ENCODE measurements around the gene ZNF311.
"Not testable (repeated sequence)": the region's sequence is repeated elsewhere in the genome, so short reads cannot be mapped to it uniquely, and the experiment has no call there.

The ZNF311 gene

GRCh38 chr6:28982476-28983266 is 22.4 kb downstream of the ZNF311 start:
- DNase-seq: peak; percentile 46 to 62 (median 54)

GRCh38 chr6:28981833-28982475 is 23.2 kb downstream of the ZNF311 start:
- peak; percentile 91 to 98 (median 95) for DNase-seq

- DNase-seq: peak; percentile 74 to 91 (median 88)
These were observed 23.7 kb downstream of the ZNF311 start for GRCh38 chr6:28981431-28981832.

GRCh38 chr6:28980852-28981430 is 24.2 kb downstream of the ZNF311 start:
- DNase-seq: peak; percentile 66 to 79 (median 74)

- DNase-seq: peak in 2 of 4 experiments; percentile 18 to 19
These were observed 24.8 kb downstream of the ZNF311 start for GRCh38 chr6:28980137-28980851.

DNA sequence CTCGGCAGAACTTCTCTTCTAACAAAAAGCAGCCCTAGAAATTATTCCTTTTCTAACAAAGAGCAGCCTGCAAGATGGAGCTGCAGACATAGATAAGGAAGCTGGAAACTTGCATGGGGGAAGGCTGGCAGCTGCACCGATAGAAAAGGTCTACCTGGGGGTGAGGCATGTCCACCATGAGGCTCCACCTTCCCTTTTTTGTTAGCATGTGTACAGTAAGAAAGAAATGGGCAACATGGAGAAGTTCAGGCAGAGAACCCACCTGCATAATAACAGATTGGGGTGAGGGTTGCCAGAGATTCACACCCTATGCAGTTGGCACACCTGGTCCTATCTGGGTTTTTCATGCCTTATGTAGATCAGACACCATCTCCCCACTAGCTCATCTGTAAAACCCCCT is 25.4 kb downstream of the ZNF311 start:
- DNase-seq: no peak

GRCh38 chr6:28978959-28979561 is 26.1 kb downstream of the ZNF311 start:
- DNase-seq: no peak

DNA sequence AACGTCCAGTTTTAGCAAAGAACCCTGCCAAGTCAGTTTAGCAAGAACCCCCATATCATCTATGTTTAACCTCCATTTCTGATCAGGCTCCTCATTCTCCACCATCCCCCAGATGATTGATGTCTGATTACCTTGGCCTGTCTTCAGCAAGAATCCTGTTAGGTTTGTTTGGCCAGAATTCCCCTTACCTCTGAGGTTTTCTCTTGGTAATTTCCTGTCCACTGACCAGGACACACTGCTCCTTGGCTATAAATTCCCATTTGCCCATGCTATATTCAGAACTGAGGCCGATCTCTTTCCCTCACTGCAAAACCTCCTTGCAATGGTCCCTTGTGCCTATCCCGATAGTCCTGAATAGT is 27.0 kb downstream of the ZNF311 start:
- DNase-seq: no peak

GRCh38 chr6:28977341-28978132 is 27.6 kb downstream of the ZNF311 start:
- peak; percentile 35 to 87 (median 78) for DNase-seq

DNA sequence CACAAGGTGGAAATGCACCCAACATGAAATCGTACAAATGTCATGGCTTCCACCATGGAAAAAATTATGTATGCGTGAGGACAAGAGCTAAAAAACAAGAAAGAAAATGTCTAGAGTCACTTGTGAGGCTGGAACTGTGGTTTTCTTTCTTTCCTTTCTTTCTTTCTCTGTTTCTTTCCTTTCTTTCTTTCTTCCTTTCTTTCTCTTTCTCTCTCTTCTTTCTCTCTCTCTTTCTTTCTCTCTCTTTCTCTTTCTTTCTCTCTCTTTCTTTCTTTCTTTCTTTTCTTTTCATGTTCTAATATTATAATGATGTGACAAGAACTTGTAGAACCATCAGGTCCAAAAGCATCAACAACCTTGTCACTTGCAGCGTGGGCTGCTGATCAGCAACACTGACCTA is 28.4 kb downstream of the ZNF311 start:
- DNase-seq: no peak

DNA sequence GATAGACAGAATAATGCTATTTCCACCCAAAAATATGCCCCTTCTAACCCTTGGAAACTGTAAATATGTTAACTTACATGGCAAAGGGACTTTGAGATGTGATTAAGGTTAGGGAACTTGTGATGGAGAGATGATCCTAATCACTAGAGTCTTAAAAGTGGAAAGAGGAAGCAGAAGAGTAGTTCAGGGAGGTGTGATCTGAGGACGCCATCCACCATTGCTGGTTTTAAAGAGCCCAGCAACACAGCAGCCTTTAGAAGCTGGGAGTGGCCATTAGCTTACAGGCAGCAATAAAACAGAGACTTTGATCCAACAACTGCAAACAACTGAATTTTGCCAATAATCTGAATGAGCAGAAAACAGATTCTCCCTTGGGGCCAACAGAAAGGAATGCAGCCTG is 30.6 kb downstream of the ZNF311 start:
- DNase-seq: no peak

GRCh38 chr6:28970056-28970455 is 35.1 kb downstream of the ZNF311 start:
- DNase-seq: not testable (repeated sequence)

DNA sequence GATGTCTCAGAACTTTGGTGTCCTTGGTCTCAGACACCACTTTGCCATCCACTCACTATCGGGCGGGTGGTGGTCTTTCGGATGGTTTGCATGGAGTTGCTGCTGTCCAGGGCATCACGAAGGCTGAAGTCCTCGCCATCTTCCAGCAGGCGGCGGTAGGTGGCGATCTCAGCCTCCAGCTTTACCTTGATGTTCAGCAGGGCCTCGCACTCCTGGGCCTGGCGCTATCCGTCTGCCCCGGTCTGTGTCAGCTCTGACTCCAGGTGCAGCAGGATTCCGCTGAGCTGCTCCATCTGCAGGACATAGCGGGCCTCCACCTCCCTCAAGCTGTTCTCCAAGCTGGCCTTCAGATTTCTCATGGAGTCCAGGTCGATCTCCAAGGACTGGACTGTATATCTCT is 36.0 kb downstream of the ZNF311 start:
- DNase-seq: no peak

- DNase-seq: no peak
These were observed 36.6 kb downstream of the ZNF311 start for GRCh38 chr6:28968476-28968875.

DNA sequence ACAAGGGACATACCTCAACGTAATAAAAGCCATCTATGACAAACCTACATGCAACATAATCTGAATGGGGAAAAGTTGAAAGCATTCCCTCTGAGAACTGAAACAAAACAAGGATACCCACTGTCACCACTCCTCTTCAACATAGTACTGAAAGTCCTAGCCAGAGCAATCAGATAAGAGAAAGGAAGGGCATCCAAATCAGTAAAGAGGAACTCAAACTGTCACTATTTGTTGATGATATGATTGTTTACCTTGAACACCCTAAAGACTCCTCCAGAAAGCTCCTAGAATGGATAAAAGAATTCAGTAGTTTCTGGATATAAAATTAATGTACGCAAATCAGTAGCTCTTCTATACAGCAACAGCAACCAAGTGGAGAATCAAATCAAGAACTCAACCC is 39.4 kb downstream of the ZNF311 start:
- DNase-seq: no peak

DNA sequence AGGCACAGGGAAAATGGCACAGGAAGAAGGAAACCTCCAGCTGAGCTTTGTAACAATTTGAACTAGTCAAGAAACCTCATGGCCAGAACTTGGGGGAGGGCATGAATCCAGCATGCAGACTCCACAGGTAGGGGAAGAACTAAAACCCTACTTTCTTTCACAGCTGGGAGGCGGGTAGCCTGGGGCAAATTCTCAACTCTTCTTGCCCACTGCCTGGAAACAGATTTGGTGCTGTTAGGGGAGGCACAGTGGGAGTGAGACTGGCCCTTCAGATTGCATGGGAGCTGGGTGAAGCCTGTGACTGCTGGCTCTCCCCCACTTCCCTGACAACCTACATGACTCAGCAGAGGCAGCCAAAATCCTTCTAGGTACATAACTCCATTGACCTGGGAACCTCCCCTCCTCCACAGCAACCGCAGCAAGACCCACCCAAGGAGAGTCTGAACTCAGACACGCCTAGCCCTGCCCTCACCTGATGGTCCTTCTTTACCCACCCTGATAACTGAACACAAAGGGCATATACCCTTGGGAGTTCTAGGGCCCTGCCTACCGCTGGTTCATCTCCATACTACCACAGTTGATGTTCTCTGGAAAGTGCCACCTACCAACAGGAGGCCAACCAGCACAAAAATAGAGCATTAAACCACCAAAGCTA is 44.1 kb downstream of the ZNF311 start:
- DNase-seq: no peak

DNA sequence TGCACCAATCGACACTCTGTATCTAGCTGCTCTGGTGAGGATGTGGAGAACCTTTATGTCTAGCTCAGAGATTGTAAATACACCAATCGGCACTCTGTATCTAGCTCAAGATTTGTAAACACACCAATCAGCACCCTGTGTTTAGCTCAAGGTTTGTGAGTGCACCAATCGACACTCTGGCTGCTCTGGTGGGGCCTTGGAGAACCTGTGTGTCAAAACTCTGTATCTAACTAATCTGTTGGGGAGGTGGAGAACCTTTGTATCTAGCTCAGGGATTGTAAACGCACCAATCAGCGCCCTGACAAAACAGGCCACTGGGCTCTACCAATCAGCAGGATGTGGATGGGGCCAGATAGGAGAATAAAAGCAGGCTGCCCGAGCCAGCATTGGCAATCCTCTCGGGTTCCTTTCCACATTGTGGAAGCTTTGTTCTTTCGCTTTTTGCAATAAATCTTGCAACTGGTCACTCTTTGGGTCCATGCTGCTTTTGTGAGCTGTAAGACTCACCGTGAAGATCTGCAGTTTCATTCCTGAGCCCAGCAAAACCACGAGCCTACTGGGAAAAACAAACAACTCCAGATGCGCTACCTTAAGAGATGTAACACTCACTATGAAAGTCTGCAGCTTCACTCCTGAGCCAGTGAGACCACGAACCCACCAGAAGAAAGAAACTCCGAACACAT is 46.4 kb downstream of the ZNF311 start:
- DNase-seq: not testable (repeated sequence)

DNA sequence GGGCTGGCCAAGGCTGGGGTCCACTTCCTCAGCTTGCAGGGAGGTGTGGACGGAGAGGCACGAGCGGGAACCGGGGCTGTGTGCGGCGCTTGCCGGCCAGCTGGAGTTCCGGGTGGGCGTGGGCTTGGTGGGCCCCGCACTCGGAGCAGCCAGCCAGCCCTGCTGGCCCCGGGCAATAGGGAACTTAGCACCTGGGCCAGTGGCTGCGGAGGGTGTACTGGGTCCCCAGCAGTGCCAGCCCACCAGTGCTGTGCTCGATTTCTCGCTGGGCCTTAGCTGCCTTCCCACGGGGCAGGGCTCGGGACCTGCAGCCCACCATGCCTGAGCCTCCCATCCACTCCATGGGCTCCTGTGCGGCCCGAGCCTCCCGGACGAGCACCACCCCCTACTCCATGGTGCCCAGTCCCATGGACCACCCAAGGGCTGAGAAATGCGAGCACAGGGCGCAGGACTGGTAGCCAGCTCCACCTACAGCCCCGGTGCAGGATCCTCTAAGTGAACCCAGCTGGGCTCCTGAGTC is 47.3 kb downstream of the ZNF311 start:
- not testable (repeated sequence) for DNase-seq

DNA sequence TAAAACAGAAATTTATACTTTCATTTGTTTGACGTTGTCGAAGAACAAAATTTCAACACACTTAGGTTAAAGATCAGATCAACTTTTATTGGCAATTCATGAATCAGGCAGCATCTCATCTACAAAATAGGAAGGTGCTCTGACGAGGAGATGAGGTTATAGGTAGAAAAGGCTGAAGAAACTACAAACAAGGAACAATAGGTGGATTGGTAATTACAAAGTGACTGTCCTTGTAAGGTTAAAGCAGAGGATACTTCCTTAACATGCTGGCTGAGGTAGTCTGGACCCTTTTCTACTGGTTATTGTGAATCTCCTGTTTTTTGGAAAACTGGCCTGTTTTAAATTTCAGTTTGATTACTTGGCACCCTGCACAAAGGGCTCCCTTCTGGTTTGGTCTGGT is 48.8 kb downstream of the ZNF311 start:
- DNase-seq: no peak

DNA sequence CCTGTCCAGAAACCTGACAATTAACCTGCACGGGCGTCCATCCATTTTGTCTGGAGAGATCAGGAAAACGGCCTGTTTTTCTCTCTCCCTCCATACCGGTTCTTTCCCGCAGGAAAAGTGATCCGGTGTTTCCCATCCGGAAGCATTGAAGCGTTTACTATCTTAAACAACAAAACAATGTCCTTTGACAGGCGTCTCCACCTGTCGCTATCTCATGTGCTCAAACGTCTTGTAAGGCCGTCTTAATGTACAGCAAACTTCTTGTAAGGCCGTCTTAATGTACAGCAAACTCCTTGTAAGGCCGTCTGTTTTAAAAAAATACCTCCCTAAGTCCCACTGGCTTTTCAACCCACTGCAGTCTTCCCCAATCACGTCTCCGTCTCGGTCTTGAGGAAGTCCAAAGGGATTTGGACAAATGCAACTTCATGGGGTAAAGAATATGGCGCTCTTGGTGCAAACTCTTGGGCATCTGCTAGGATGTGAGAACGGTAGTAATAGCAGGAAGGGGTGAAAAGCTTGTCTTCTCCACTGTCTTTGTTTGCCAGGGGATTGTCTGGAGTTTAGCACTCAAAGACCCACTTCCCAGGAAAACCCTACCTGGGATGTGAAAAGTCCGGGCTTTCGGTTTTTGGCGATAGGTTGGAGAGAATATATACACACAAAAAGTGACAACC is 51.4 kb downstream of the ZNF311 start:
- DNase-seq: no peak

Measured in suppressor macrophage (primary cell).